C4-2B (cell line): ENCODE results near the gene DCLK2.

Experiments used
- H3K27ac ChIP-seq: fragments of 450-650 bp; 2 replicates; pipeline ENCODE4 v1.5.1; 2017
- CTCF ChIP-seq: fragments of 450-650 bp; conservative IDR thresholded peaks from 2 replicates; pipeline ENCODE4 v1.5.1; 2017; ENCODE audit warnings: mild to moderate bottlenecking
- ZFX ChIP-seq: fragments of 450-650 bp; IDR thresholded peaks from 2 replicates; pipeline ENCODE4 v1.6.1; 2017

The DCLK2 gene

GRCh38 chr4:150229520-150229919, 151.3 kb downstream of the DCLK2 start:
- no peak for TF ChIP-seq CTCF
- TF ChIP-seq ZFX, result no peak
- H3K27ac ChIP-seq, result no peak overlapping the region

- H3K27ac ChIP-seq, result no peak overlapping the region
- TF ChIP-seq ZFX (no peak), CTCF (no peak)
These were observed 152.3 kb downstream of the DCLK2 start for GRCh38 chr4:150230561-150230960.

- H3K27ac ChIP-seq, result no peak overlapping the region
- TF ChIP-seq CTCF, result no peak
- no peak for TF ChIP-seq ZFX
These were observed 153.0 kb downstream of the DCLK2 start for GRCh38 chr4:150231107-150231770.

- no peak overlapping the region for H3K27ac ChIP-seq
- TF ChIP-seq CTCF (no peak), ZFX (no peak)
These were observed 153.8 kb downstream of the DCLK2 start for GRCh38 chr4:150232029-150232428.

- TF ChIP-seq ZFX, result no peak
- TF ChIP-seq CTCF, result no peak
- no peak overlapping the region for H3K27ac ChIP-seq
These were observed 156.0 kb downstream of the DCLK2 start for GRCh38 chr4:150234246-150234645.

GRCh38 chr4:150235317-150235716, 157.1 kb downstream of the DCLK2 start:
- TF ChIP-seq CTCF (no peak), ZFX (no peak)
- no peak overlapping the region for H3K27ac ChIP-seq

GRCh38 chr4:150235808-150236271, 157.6 kb downstream of the DCLK2 start:
- no peak for TF ChIP-seq ZFX
- TF ChIP-seq CTCF, result no peak
- no peak overlapping the region for H3K27ac ChIP-seq
